GM21526 (cell line): ENCODE results near the gene ADAMTS1.

Source experiments
- ATAC-seq: cut with Tn5 transposase; IDR thresholded peaks from one replicate; pipeline ENCODE4 v1.9.1; 2021; ENCODE audit warnings: moderate library complexity; ENCODE audit not compliant: unreplicated experiment, low FRiP score

The ADAMTS1 gene

DNA sequence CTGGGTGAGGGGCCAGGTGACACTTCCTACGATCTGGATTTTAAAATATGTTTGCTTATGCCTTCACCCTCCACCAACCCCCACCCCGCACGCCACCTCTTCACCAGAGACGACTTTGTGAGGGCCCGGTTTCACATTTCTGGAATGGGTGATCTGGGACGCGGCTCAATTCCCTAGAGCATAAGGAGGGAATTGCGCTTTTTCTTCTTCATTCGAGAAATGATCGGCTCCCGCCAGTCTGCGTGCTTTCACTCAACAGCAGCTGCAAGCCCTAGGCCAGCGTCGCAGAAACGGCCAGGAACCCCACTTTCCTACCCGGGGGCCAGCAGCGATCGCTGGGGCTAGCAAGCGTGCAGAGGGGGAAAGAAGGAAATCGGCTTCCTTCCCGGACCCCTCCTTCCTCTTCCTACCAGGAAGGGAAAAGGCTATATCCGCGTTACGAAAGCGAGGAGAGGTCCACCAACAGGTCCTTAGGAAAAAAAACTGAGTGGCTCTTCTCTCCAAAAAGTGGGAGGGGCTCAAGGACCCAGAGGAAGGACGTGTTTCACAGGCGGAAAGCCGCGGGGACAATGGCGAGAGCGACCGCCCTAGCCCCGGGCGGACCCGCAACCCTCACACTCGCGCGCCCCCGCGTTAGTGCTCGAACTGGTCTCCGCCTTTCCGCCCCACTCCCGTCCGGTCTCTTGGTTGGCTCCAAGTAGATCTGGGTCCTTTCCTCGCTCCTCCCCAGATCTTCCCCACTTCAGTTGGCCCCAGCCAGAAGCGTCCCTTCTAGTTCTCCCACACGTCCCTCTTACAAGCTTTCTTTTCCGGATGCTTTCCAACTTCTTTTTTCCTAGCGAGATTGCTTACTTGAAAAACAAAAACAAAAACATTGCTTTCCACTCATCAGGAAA is 1.1 kb upstream of the ADAMTS1 start:
- no peak for ATAC-seq

GRCh38 chr21:26845759-26846035 is 488 bp upstream of the ADAMTS1 start:
- ATAC-seq = no peak

DNA sequence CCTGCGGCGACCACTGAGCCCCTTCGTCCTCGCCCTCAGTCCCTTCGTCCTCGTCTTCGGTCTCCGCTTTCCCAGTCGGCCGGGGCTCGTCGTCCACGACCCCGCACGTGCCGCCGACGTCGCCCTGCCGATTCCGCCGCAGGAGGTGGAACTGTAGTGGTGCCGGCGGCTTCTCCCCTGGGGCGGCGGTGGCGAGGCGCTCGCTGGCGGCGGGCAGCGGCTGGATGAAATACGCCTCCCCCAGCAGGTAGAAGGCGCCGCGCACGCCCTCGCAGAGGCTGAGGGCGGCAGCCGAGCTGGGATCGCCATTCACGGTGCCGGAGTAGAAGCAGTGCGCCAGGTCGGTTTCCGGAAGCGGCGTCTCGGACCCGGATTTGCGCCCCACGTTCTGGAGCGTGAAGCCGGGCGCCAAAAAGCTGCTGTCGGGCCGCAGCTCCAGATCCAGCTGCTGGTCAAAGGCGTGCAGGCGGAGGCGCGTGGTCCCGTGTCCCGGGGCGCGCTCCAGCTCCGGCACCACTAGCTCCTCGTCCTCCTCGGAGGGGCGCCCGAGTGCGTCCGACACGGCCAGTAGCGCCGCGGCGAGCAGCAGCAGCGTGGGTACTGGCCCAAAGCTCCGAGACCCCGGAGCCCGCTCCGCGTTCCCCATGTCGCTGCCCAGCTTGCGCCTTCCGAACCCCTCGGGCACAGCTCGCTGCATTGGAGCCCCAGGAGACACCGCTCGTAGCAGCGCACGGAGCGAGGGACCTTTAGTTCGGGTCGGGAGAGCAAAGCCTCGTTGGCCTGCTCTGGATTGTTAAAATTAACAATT is 747 bp downstream of the ADAMTS1 start:
- no peak for ATAC-seq

- ATAC-seq = no peak
Measured at GRCh38 chr21:26843933-26844257, 1.3 kb downstream of the ADAMTS1 start.

GRCh38 chr21:26842974-26843932 is 2.0 kb downstream of the ADAMTS1 start:
- ATAC-seq = no peak

DNA sequence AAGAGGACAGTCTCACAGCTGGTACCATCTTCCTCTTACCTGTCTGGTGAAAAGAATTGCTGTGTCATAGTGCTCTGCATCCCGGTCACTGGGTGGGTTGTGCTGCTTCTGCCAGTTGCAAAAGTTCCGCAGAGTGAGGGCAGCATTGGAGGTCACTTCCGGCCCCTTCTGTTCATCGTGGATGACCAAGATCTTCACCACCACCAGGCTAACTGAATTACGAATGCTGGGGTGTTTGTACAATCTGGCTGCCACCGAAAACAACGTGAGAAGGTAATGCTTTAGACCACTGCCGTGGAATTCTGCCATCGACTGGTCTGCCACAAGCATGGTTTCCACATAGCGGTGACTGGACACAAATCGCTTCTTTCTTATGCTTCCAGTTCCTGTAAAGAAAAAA is 2.9 kb downstream of the ADAMTS1 start:
- ATAC-seq = no peak

DNA sequence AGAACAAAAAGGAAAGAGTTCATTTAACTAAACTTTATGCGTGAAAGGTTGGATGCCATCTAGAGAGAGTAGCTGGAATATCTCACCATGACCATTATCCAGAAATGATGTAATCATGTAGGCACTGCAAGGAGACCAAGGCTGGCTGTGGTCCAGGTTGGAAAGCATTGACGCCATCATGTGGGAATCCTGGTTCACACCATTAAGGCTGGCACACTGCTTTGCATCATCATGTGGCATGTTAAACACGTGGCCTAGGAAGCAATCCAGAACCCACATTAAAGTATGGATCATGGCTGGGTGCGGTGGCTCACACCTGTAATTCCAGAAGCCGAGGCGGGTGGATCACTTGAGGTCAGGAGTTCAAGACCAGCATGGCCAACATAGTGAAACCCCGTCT is 4.3 kb downstream of the ADAMTS1 start:
- no peak for ATAC-seq

DNA sequence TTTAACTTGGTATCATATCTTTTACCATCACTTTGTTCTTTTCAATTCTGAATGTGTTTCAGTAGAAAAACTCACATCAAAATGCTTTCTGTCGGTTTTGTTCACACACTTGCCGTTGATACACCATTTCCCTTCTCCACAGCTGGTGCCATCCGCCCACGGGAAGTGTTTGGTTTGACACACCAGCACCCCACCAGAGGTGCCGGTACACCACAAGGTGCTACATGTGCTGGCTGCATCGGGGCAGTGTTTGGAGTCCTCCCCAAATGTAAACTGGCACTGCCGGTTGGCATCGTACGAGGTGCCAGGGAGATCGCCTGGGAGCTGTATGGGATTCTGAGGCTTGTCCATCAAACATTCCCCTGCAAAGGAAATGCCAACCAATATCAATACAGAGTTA is 5.0 kb downstream of the ADAMTS1 start:
- ATAC-seq = no peak

DNA sequence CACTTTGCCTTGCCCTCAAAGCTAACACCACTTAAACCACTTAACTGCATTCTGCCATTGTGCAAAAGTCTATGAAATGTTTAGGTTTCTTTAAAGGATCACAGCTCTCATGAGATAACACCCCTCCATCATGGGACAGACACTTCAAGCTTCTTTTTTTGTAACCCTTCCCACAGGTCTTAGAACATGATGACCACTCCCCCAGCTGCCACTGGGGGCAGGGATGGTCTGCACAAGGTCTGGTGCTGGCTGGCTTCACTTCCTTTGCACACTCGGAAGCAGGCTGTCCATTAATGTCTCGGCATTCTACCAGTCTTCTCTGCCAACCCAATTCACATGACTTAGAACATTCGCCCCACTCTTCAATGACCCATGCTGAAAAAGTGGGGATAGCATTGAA is 7.7 kb downstream of the ADAMTS1 start:
- ATAC-seq = no peak

DNA sequence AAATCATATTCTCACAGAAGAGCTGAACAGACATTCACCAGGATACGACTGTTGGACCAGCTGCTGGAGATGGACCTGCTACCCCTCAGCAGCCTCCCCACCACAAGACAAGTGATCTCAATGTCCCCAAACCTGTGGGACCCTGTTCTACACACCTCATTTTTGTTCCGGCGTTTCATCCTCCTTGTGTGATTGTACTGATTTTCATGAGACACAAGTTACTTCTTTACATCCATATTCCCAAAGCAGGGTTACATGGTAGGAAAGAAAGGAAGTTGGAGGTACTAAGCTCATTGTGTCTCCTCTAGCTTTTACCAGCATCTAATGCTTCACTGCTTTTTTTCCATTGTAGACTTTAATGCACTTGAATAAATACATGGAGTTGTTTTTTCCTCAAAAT is 8.7 kb downstream of the ADAMTS1 start:
- no peak for ATAC-seq

DNA sequence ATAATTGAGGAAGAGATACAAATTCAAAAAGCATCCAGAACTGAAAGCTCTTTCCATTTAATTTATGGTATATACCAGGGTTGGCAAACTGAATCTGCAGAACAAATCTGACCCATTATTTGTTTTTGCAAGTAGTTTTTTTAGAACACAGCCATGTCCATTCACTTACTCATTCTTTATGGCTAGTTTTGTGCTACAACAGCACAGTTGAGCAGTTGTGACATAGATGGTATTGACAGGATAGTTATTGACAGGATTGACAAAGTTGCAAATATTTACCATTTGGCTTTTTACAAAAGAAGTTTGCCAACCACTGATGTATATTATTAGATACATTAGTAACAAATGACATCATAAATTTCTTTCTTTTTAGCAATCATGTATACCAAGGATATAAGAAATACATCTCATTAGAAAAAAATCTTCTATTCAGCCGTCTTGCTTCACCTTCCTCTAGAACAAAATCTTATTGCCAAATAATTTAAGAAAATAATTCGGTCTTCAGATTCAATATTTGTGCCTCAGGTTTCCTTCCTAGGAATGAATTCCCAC is 9.4 kb downstream of the ADAMTS1 start:
- no peak for ATAC-seq

GRCh38 chr21:26835027-26835713 is 10.0 kb downstream of the ADAMTS1 start:
- no peak for ATAC-seq

DNA sequence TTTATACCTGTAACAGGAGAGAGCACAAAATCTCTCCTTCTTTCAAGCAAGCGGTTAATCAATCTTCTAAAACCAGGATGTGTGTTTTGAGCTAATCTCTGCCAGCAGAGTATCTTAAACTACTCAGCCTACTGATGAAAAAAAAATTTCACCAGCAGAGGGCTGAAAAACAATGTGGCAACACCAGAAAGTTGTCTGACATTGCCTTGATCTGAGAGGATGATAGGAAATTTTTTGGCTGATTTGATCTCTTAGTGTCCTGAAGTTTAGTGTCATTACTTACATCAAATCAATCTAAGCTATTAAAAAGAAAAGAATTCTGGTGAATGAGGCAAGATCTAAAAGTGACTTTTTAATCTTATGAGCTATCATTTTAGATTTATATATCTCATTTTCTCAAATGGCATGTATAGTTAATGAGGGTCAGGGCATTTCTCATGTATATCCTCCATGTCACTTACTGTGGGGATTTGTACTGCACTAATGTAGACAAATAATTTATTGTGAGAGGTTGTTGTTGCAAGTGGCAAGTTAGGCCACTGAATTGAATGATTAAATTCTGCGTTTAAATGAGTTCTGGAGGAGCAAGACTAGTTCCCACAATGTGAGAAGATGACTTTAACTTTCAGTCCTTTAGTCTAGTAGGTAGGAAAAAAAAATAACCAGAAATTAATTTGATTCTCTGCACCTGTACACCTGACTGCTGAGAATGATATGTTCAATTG is 10.9 kb downstream of the ADAMTS1 start:
- ATAC-seq = no peak

GRCh38 chr21:26833460-26833939 is 11.7 kb downstream of the ADAMTS1 start:
- no peak for ATAC-seq

DNA sequence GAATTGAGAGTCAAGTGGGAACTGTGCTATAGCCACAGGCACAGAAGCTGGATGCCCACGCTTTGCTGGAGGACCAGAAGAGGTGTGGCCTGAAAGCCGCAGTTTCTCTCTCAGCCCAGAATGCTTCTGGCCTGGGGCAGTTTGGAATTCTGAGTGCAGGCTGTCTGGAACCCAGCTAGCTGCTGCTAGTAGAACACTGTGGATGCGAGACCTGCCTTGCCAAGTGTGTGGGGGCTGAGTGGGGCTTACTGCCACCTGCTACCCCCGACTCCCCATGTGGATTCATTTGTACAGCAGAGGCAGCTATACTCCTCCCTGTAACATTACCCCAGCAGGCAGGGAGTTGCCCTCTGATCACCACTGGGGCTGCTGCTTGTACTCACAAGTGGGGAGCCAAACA is 12.2 kb downstream of the ADAMTS1 start:
- no peak for ATAC-seq

DNA sequence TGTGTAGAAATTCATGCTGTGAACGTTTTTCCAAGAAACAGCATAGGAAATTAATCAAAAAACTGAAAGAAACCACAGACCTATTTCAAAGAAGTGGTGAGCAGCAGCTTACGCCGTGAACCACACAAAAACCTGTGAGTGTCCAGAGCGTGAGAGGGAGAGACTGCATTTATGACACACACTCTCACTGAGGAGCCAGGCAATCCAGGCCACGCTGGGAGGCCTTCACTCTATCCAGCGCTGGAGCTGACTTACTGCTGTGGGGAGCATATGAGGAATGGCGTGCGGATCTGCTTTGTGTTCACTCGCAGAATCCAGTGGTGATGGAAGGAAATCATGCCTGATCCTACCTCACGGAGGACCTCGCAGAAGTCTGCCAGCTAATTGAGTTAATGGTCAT is 12.7 kb downstream of the ADAMTS1 start:
- no peak for ATAC-seq

- no peak for ATAC-seq
Measured at GRCh38 chr21:26826801-26827200, 18.4 kb downstream of the ADAMTS1 start.

DNA sequence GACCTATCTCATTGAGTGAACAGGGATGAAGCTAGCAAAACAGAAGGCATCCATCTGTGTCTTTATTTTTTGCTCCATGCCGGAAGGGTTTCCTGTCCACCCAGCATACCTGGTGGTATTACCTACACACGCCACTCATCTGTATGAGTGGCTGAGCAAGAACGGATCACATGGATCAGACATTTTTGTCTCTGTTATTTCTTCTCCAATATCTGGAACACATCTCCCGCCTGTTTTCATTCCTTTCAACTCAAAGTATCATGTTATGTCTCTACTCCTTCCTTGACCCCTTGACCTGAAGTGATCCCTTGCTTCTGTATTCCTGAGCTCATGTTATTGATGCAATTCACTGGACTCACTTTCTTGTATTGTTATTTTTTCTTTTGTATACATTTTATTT is 24.7 kb downstream of the ADAMTS1 start:
- no peak for ATAC-seq

DNA sequence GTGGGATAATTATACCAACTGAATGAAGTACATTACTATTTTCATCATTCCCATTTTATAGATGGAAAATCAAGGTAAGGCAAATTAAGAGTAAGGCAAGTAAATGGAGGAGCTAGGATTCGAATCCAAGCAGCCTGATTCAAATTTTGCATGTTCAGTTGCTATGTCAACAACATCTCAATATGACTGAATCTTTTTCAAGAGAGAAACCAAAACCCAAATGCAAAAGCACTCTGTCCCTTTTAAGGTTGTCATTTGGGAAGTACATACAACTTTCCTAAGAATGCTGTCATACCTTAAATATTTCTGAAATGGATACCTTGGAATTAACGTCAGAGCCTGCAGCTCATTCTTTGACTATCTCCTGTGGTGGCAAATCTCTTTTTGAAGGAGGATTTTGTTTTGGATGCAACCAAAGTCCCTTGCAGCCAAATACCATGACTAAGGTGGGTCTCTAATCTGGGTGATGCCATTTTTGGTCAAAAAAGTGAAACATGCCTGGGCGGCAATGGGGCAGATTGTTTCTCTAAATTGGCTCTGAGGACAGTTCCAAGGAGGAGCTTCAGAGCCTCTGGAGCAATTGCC is 25.4 kb downstream of the ADAMTS1 start:
- no peak for ATAC-seq
